ENCODE measurements around the gene ADH1C.

Gene ADH1C

GRCh38 chr4:99329876-99330275 lies 22.7 kb downstream of the ADH1C start:
- Histone ChIP-seq H3K9me3 (replicated peaks in 1 of 2; ENCODE audit: control insufficient read depth in 2 of 2, insufficient read depth in 1 of 2, low read depth in 1 of 2, low read length in 2 of 2) (no peaks in the 10 kb centered on the region), H3K23ac (ENCODE audit: low read depth, low read length, poor library complexity) (no peak overlapping the region), H2BK5ac (ENCODE audit: low read length) (no peak overlapping the region), H3K79me1 (ENCODE audit: low read depth, low read length) (no peaks in the 10 kb centered on the region), H2AFZ (ENCODE audit: low read length) (no peak overlapping the region), H3K4me3 (ENCODE audit: low read length in 2 of 2) (no peak overlapping the region), H3K4me1 (ENCODE audit: control insufficient read depth in 2 of 2, insufficient read depth in 1 of 2, low read depth in 1 of 2, low read length in 2 of 2) (no peaks in the 10 kb centered on the region), H3K4ac (ENCODE audit: low read length) (no peak overlapping the region), H4K91ac (ENCODE audit: low read depth, low read length, poor library complexity) (no peak overlapping the region), H3K18ac (ENCODE audit: low read length) (no peak overlapping the region), H2AK5ac (ENCODE audit: low read depth, low read length) (no peak overlapping the region), H3K4me2 (ENCODE audit: insufficient read depth, low read length, poor library complexity, severe bottlenecking) (no peak overlapping the region), H3K27ac (replicated peaks; ENCODE audit: low read length) (no peak overlapping the region), H3K27me3 (ENCODE audit: control insufficient read depth in 3 of 3, insufficient read depth in 3 of 3, low read depth in 1 of 3, low read length in 3 of 3) (no peaks in the 10 kb centered on the region), H4K8ac (ENCODE audit: low read depth, low read length) (no peak overlapping the region), H3K36me3 (replicated peaks in 1 of 2; ENCODE audit: control insufficient read depth in 2 of 2, insufficient read depth in 2 of 2, low read length in 2 of 2) (no peaks in the 10 kb centered on the region), H3K14ac (ENCODE audit: low read length) (no peak overlapping the region), H2BK12ac (ENCODE audit: low read length) (no peak overlapping the region), H2BK15ac (ENCODE audit: low read length) (no peak overlapping the region), H2BK120ac (ENCODE audit: low read depth, low read length) (no peak overlapping the region), H3K9ac (ENCODE audit: low read depth, low read length, poor library complexity) (no peak overlapping the region)
- DNase-seq (ENCODE audit: low spot score), result no peak
- WGBS, 2 donors (ENCODE audit: extremely low coverage in 2 of 2, insufficient read length in 2 of 2, insufficient replicate concordance in 1 of 2), result no CpG with 5 or more reads among the region's 2 CpGs

DNA sequence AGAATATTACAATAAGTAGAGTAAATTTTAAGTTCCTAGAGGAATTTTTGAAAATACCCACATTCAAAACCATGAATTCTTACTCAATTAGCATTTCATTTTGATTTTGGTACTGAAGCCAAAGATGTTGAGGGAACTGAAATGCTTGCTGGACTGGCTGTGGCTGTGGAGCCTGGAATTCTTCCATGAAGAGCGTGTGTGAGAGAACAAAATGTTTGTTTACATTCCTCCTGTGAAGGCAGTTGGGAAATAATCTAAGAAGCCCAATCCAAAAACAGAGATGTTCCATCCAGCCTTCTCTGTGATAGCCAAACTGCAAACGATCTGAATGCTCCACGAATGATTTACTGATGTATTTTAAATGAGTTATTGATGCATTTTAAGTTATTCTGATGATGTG lies 27.6 kb downstream of the ADH1C start:
- Histone ChIP-seq H3K4ac (ENCODE audit: low read length) (no peak overlapping the region), H2AFZ (ENCODE audit: low read length) (no peak overlapping the region), H2BK12ac (ENCODE audit: low read length) (no peak overlapping the region), H3K4me2 (ENCODE audit: insufficient read depth, low read length, poor library complexity, severe bottlenecking) (no peak overlapping the region), H3K27ac (replicated peaks; ENCODE audit: low read length) (no peak overlapping the region), H3K79me1 (ENCODE audit: low read depth, low read length) (no peaks in the 10 kb centered on the region), H3K9ac (ENCODE audit: low read depth, low read length, poor library complexity) (no peak overlapping the region), H4K8ac (ENCODE audit: low read depth, low read length) (no peak overlapping the region), H3K18ac (ENCODE audit: low read length) (no peak overlapping the region), H2BK15ac (ENCODE audit: low read length) (no peak overlapping the region), H4K91ac (ENCODE audit: low read depth, low read length, poor library complexity) (no peak overlapping the region), H3K4me1 (ENCODE audit: control insufficient read depth in 2 of 2, insufficient read depth in 1 of 2, low read depth in 1 of 2, low read length in 2 of 2) (peaks cover 0 to 5% of the 10 kb centered on the region in 2 donors), H3K36me3 (replicated peaks in 1 of 2; ENCODE audit: control insufficient read depth in 2 of 2, insufficient read depth in 2 of 2, low read length in 2 of 2) (no peaks in the 10 kb centered on the region), H2AK5ac (ENCODE audit: low read depth, low read length) (no peak overlapping the region), H3K9me3 (replicated peaks in 1 of 2; ENCODE audit: control insufficient read depth in 2 of 2, insufficient read depth in 1 of 2, low read depth in 1 of 2, low read length in 2 of 2) (no peaks in the 10 kb centered on the region), H3K14ac (ENCODE audit: low read length) (no peak overlapping the region), H2BK5ac (ENCODE audit: low read length) (no peak overlapping the region), H2BK120ac (ENCODE audit: low read depth, low read length) (no peak overlapping the region), H3K27me3 (ENCODE audit: control insufficient read depth in 3 of 3, insufficient read depth in 3 of 3, low read depth in 1 of 3, low read length in 3 of 3) (no peaks in the 10 kb centered on the region), H3K23ac (ENCODE audit: low read depth, low read length, poor library complexity) (no peak overlapping the region), H3K4me3 (ENCODE audit: low read length in 2 of 2) (no peak overlapping the region)
- WGBS, 2 donors (ENCODE audit: extremely low coverage in 2 of 2, insufficient read length in 2 of 2, insufficient replicate concordance in 1 of 2), result no CpG with 5 or more reads among the region's 3 CpGs
- no peak for DNase-seq (ENCODE audit: low spot score)

DNA sequence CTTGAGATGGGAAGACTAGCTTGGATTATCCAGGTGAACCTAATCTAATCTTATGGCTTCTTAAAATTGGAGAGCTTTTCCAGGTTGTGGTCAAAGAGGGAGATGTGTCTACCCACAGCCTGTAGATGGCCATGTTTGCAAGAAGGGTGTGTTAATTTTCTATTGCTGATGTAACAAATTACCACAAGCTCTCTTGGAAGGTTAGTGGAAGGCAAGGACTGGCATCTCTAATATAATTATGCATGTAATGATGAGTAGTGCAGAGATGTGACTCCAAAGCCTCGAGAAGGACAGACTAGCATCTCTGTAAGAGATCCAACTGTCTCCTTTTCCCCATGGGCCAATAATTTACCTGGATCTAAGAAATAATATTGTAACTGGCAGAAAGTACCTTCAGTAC lies 28.2 kb downstream of the ADH1C start:
- Histone ChIP-seq H3K79me1 (ENCODE audit: low read depth, low read length) (no peaks in the 10 kb centered on the region), H3K14ac (ENCODE audit: low read length) (no peak overlapping the region), H3K23ac (ENCODE audit: low read depth, low read length, poor library complexity) (no peak overlapping the region), H2BK15ac (ENCODE audit: low read length) (no peak overlapping the region), H4K8ac (ENCODE audit: low read depth, low read length) (no peak overlapping the region), H3K4me2 (ENCODE audit: insufficient read depth, low read length, poor library complexity, severe bottlenecking) (no peak overlapping the region), H3K9me3 (replicated peaks in 1 of 2; ENCODE audit: control insufficient read depth in 2 of 2, insufficient read depth in 1 of 2, low read depth in 1 of 2, low read length in 2 of 2) (no peaks in the 10 kb centered on the region), H3K4me3 (ENCODE audit: low read length in 2 of 2) (no peak overlapping the region), H3K27ac (replicated peaks; ENCODE audit: low read length) (no peak overlapping the region), H3K27me3 (ENCODE audit: control insufficient read depth in 3 of 3, insufficient read depth in 3 of 3, low read depth in 1 of 3, low read length in 3 of 3) (no peaks in the 10 kb centered on the region), H4K91ac (ENCODE audit: low read depth, low read length, poor library complexity) (no peak overlapping the region), H2BK12ac (ENCODE audit: low read length) (no peak overlapping the region), H2BK120ac (ENCODE audit: low read depth, low read length) (no peak overlapping the region), H3K9ac (ENCODE audit: low read depth, low read length, poor library complexity) (no peak overlapping the region), H2AFZ (ENCODE audit: low read length) (no peak overlapping the region), H2BK5ac (ENCODE audit: low read length) (no peak overlapping the region), H3K36me3 (replicated peaks in 1 of 2; ENCODE audit: control insufficient read depth in 2 of 2, insufficient read depth in 2 of 2, low read length in 2 of 2) (no peaks in the 10 kb centered on the region), H3K4ac (ENCODE audit: low read length) (no peak overlapping the region), H3K18ac (ENCODE audit: low read length) (no peak overlapping the region), H3K4me1 (ENCODE audit: control insufficient read depth in 2 of 2, insufficient read depth in 1 of 2, low read depth in 1 of 2, low read length in 2 of 2) (peaks cover 0 to 5% of the 10 kb centered on the region in 2 donors), H2AK5ac (ENCODE audit: low read depth, low read length) (no peak overlapping the region)
- no CpG with 5 or more reads among the region's 1 CpG for WGBS, 2 donors (ENCODE audit: extremely low coverage in 2 of 2, insufficient read length in 2 of 2, insufficient replicate concordance in 1 of 2)
- DNase-seq (ENCODE audit: low spot score), result no peak

DNA sequence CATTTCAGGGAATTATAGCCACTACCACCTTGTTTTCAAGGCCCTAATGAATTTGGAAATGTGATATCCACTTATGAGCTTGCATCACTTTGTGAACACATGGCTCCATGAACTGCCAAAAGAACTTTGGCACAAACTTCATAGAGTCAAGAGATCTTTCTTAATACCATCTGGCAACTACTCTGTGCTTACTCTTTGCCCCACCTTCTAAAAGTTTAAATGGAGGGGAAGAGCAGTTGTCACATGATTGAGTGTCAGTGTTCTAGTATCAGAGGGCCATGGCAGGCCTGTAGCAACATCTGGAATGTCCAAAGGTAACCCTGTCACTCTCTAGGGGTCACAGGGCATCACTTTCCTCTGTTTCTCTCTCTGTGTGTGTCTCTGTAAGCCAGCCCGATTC lies 28.8 kb downstream of the ADH1C start:
- H3K4ac ChIP-seq (ENCODE audit: low read length), result no peak overlapping the region
- no peaks in the 10 kb centered on the region for H3K36me3 ChIP-seq (replicated peaks in 1 of 2; ENCODE audit: control insufficient read depth in 2 of 2, insufficient read depth in 2 of 2, low read length in 2 of 2)
- no peak for DNase-seq (ENCODE audit: low spot score)
- no peak overlapping the region for H2AK5ac ChIP-seq (ENCODE audit: low read depth, low read length)
- H3K27me3 ChIP-seq (ENCODE audit: control insufficient read depth in 3 of 3, insufficient read depth in 3 of 3, low read depth in 1 of 3, low read length in 3 of 3), result no peaks in the 10 kb centered on the region
- H3K79me1 ChIP-seq (ENCODE audit: low read depth, low read length), result no peaks in the 10 kb centered on the region
- no peak overlapping the region for H3K4me2 ChIP-seq (ENCODE audit: insufficient read depth, low read length, poor library complexity, severe bottlenecking)
- no peak overlapping the region for H2BK12ac ChIP-seq (ENCODE audit: low read length)
- no CpG with 5 or more reads among the region's 1 CpG for WGBS, 2 donors (ENCODE audit: extremely low coverage in 2 of 2, insufficient read length in 2 of 2, insufficient replicate concordance in 1 of 2)
- H2BK5ac ChIP-seq (ENCODE audit: low read length), result no peak overlapping the region
- no peak overlapping the region for H2BK120ac ChIP-seq (ENCODE audit: low read depth, low read length)
- H3K4me3 ChIP-seq (ENCODE audit: low read length in 2 of 2), result no peak overlapping the region
- H3K9me3 ChIP-seq (replicated peaks in 1 of 2; ENCODE audit: control insufficient read depth in 2 of 2, insufficient read depth in 1 of 2, low read depth in 1 of 2, low read length in 2 of 2), result no peaks in the 10 kb centered on the region
- H3K27ac ChIP-seq (replicated peaks; ENCODE audit: low read length), result no peak overlapping the region
- no peak overlapping the region for H3K23ac ChIP-seq (ENCODE audit: low read depth, low read length, poor library complexity)
- H3K4me1 ChIP-seq (ENCODE audit: control insufficient read depth in 2 of 2, insufficient read depth in 1 of 2, low read depth in 1 of 2, low read length in 2 of 2), result peaks cover 0 to 5% of the 10 kb centered on the region in 2 donors
- no peak overlapping the region for H3K18ac ChIP-seq (ENCODE audit: low read length)
- no peak overlapping the region for H3K14ac ChIP-seq (ENCODE audit: low read length)
- H3K9ac ChIP-seq (ENCODE audit: low read depth, low read length, poor library complexity), result no peak overlapping the region
- no peak overlapping the region for H2AFZ ChIP-seq (ENCODE audit: low read length)
- H4K8ac ChIP-seq (ENCODE audit: low read depth, low read length), result no peak overlapping the region
- H2BK15ac ChIP-seq (ENCODE audit: low read length), result no peak overlapping the region
- H4K91ac ChIP-seq (ENCODE audit: low read depth, low read length, poor library complexity), result no peak overlapping the region

Measured in neuronal stem cell (in vitro differentiated cells).